ENCODE data around the gene GIMAP7. TPM values are rescaled to one million over a fixed set of nuclear protein-coding genes. Genes with fewer than 3 reads are reported as not detected.

The GIMAP7 gene
- total and polyA plus RNA-seq, 2 donors (not counting 1 experiment from before 2014, with no cell fraction given): 0.16 to 0.30 TPM

GRCh38 chr7:150515248-150516147, 826 bp downstream of the GIMAP7 start:
- H3K4me2 ChIP-seq (replicated peaks; ENCODE audit: low read depth, low read length, poor library complexity, severe bottlenecking): peak overlapping the region; percentile 51
- H3K27ac Mint-ChIP-seq: no peak overlapping the region
- WGBS (ENCODE audit: insufficient coverage): 6% methylated on average over 7 of the region's 11 CpGs
- H3K27ac ChIP-seq (ENCODE audit: low read length in 2 of 2): no peak overlapping the region
- intact Hi-C loops (cut with micrococcal nuclease): no loop called here
- H3K79me2 ChIP-seq (ENCODE audit: control insufficient read depth, insufficient read depth, low read length): no peaks in the 10 kb centered on the region
- H3K4me1 Mint-ChIP-seq: peaks cover 4% of the 10 kb centered on the region
- peak overlapping the region; percentile 73 for H2AFZ ChIP-seq (ENCODE audit: insufficient read depth, low read depth, low read length, poor library complexity, severe bottlenecking)
- H3K4me1 ChIP-seq (ENCODE audit: control insufficient read depth in 2 of 2, insufficient read depth in 2 of 2, low read length in 2 of 2): no peaks in the 10 kb centered on the region
- no peaks in the 10 kb centered on the region for H4K20me1 ChIP-seq (ENCODE audit: control insufficient read depth, insufficient read depth, low read length, poor library complexity, severe bottlenecking)
- H3K9me3 ChIP-seq (ENCODE audit: control extremely low read depth in 1 of 3, control insufficient read depth in 2 of 3, insufficient read depth in 1 of 3, low read length in 2 of 3): no peaks in the 10 kb centered on the region
- H3K27me3 Mint-ChIP-seq: peaks cover 7% of the 10 kb centered on the region
- H3K4me3 Mint-ChIP-seq: no peak overlapping the region
- H3K36me3 ChIP-seq (replicated peaks in 1 of 2; ENCODE audit: control extremely low read depth in 1 of 2, control insufficient read depth in 1 of 2, extremely low read depth in 1 of 2, insufficient read depth in 2 of 2, low read length in 1 of 2): no peaks in the 10 kb centered on the region
- no peak for TF ChIP-seq CTCF (IDR thresholded peaks at IDR 0.05)
- TF ChIP-seq EZH2 (IDR thresholded peaks at IDR 0.05; ENCODE audit: borderline replicate concordance, insufficient read depth, low read depth, low read length, poor library complexity, severe bottlenecking): no peak
- H3K27me3 ChIP-seq (replicated peaks in 1 of 4; ENCODE audit: control extremely low read depth in 1 of 4, control insufficient read depth in 3 of 4, insufficient read depth in 4 of 4, low read length in 3 of 4): no peaks in the 10 kb centered on the region
- no peak for ATAC-seq (ENCODE audit: low read depth)
- H3K4me3 ChIP-seq (ENCODE audit: control extremely low read depth in 1 of 5, extremely low read depth in 1 of 5, insufficient read depth in 1 of 5, low read depth in 2 of 5, low read length in 4 of 5): peak overlapping the region in 2 of 5 experiments; percentile 25 to 46
- ChIA-PET CTCF (no interaction called here), POLR2A (no interaction called here)
- no peak for DNase-seq
- H3K9ac ChIP-seq (ENCODE audit: low read length): peak overlapping the region; percentile 16
- no peaks in the 10 kb centered on the region for H3K9me3 Mint-ChIP-seq (ENCODE audit: insufficient read depth)
